HFFc6 (cell line): Measurements from ENCODE around the gene LMBRD2. TPM values are rescaled to one million over a fixed set of nuclear protein-coding genes. Genes with fewer than 3 reads are reported as not detected.

ENCODE experiments used
- DNase-seq: peaks from one replicate; pipeline ENCODE4 v3.0.0-alpha.2; 2018
- H3K27ac Mint-ChIP-seq: 2 replicates; pipeline ENCODE4 v1.8.0; 2020; ENCODE audit warnings: mild to moderate bottlenecking, mixed read lengths
- H3K27me3 Mint-ChIP-seq: 2 replicates; pipeline ENCODE4 v1.8.0; 2021; ENCODE audit warnings: mild to moderate bottlenecking, moderate library complexity, mixed read lengths; ENCODE audit not compliant: insufficient read depth
- H3K36me3 Mint-ChIP-seq: 2 replicates; pipeline ENCODE4 v1.8.0; 2021; ENCODE audit warnings: low read depth, mixed read lengths
- H3K4me1 Mint-ChIP-seq: 2 replicates; pipeline ENCODE4 v1.8.0; 2020; ENCODE audit warnings: low read depth, mixed read lengths
- H3K4me3 Mint-ChIP-seq: 2 replicates; pipeline ENCODE4 v1.8.0; 2020; ENCODE audit warnings: mild to moderate bottlenecking, moderate library complexity, mixed read lengths
- H3K9me3 Mint-ChIP-seq: 2 replicates; pipeline ENCODE4 v1.8.0; 2020; ENCODE audit warnings: mild to moderate bottlenecking, mixed read lengths
- CTCF ChIP-seq: fragments of 200-600 bp; sonication (generic); IDR thresholded peaks from 2 replicates; pipeline ENCODE4 v1.5.0; 2021; ENCODE audit warnings: antibody characterized with exemption, mild to moderate bottlenecking
- microRNA-seq: library from miRNA; unstranded; fragments of <30 nt; microRNA quantifications from one replicate; pipeline ENCODE4, GENCODE V29; 2019
- total RNA-seq, 6 experiments: library from RNA; stranded (reverse); fragmentation: NEBNext Ultra II Directional; extraction: Animal tissue kit (Norgen Biotek cat#: 25700); gene quantifications; 2 replicates in 1 of 6; 3 replicates in 5 of 6; pipeline ENCODE4 v1.2.3, GENCODE V29; 2021

Gene LMBRD2
- total RNA-seq, 6 experiments from 2014 or later, result 9.7 to 15.7 (median 12.7) TPM

- H3K4me3 Mint-ChIP-seq, result no peak overlapping the region
- no peak for TF ChIP-seq CTCF
- H3K4me1 Mint-ChIP-seq, result peaks cover 31% of the 10 kb centered on the region
- no peaks in the 10 kb centered on the region for H3K36me3 Mint-ChIP-seq
- peaks cover 11% of the 10 kb centered on the region for H3K27me3 Mint-ChIP-seq
- H3K9me3 Mint-ChIP-seq, result no peaks in the 10 kb centered on the region
- no peak overlapping the region for H3K27ac Mint-ChIP-seq
- no peak for DNase-seq
These were observed 95.7 kb downstream of the LMBRD2 start for GRCh38 chr5:36055984-36056383.

- Mint-ChIP-seq H3K4me3 (no peak overlapping the region), H3K27me3 (peaks cover 13% of the 10 kb centered on the region), H3K36me3 (no peaks in the 10 kb centered on the region), H3K4me1 (peaks cover 18% of the 10 kb centered on the region), H3K27ac (no peak overlapping the region), H3K9me3 (no peaks in the 10 kb centered on the region)
- no peak for TF ChIP-seq CTCF
- DNase-seq, result no peak
These were observed 97.0 kb downstream of the LMBRD2 start for GRCh38 chr5:36054647-36055046.

- peaks cover 16% of the 10 kb centered on the region for H3K27me3 Mint-ChIP-seq
- H3K4me3 Mint-ChIP-seq, result no peak overlapping the region
- no peak overlapping the region for H3K27ac Mint-ChIP-seq
- DNase-seq, result no peak
- no peaks in the 10 kb centered on the region for H3K36me3 Mint-ChIP-seq
- H3K9me3 Mint-ChIP-seq, result no peaks in the 10 kb centered on the region
- no peak for TF ChIP-seq CTCF
- peaks cover 7% of the 10 kb centered on the region; the same call in 1 of the 2 replicates for H3K4me1 Mint-ChIP-seq
These were observed 99.1 kb downstream of the LMBRD2 start for GRCh38 chr5:36052538-36052937.

GRCh38 chr5:36049949-36050348 lies 101.7 kb downstream of the LMBRD2 start:
- no peaks in the 10 kb centered on the region for H3K9me3 Mint-ChIP-seq
- no peak for TF ChIP-seq CTCF
- H3K4me3 Mint-ChIP-seq, result no peak overlapping the region
- H3K27me3 Mint-ChIP-seq, result peaks cover 23% of the 10 kb centered on the region
- H3K36me3 Mint-ChIP-seq, result no peaks in the 10 kb centered on the region
- peaks cover 7% of the 10 kb centered on the region; the same call in 1 of the 2 replicates for H3K4me1 Mint-ChIP-seq
- no peak overlapping the region for H3K27ac Mint-ChIP-seq
- DNase-seq, result no peak

Small RNA genes lying within 50 kb of the gene (microRNA-seq; reads per million reads assigned to microRNA genes)
- gene MIR580, result not detected

Other genes with a start within 250 kb of the LMBRD2 start
- under 1 TPM in 5 of 6 experiments, not detected in 1; 0.19 to 0.52 (median 0.35) TPM for gene CAPSL, start 213.3 kb downstream of the LMBRD2 start, total RNA-seq
- gene UGT3A1, start 160.5 kb downstream of the LMBRD2 start, total RNA-seq, result not detected
- not detected for gene UGT3A2, start 85.0 kb downstream of the LMBRD2 start, total RNA-seq
- 10 to 100 TPM; 58.4 to 71.6 (median 67.9) TPM for gene SKP2, start 224 bp upstream of the LMBRD2 start, total RNA-seq
- 10 to 100 TPM; 14.6 to 20.1 (median 15.3) TPM for gene NADK2, start 90.0 kb upstream of the LMBRD2 start, total RNA-seq
- gene RANBP3L, start 150.0 kb upstream of the LMBRD2 start, total RNA-seq, result not detected